ENCODE data around the gene PET117.
"Not testable (repeated sequence)": the region's sequence is repeated elsewhere in the genome, so short reads cannot be mapped to it uniquely, and the experiment has no call there.

The PET117 gene

DNA sequence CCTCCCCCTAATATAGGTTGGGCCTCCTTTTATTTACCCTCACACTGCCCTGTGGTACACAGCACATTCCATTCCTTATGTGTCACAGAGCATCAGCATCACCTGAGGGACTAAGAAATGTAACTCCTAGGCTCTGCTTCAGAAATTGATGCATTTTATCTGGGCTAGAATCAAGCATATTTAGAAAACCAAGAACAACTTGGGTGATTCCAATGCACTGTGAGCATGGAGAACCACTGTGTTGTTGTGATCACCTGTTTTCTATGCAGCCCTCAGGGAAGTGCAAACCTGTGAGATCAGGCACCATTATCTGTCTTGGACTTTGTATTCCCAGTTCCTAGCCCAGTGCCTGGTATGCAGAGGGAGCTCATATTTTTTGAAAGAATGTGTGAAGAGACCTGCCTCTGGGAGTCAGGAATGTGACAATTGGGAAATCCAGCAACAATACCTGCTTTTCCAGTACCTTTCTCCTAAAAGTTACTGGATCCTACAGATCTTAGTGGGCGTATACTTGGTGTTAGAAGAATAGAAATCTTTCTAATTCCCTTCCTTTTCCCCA lies 7.0 kb downstream of the PET117 start:
- in situ Hi-C loops (cut with HindIII; ENCODE audit: low pct_ligation_motif_present, low pct_unique_long_range_greater_than_20kb, low sequenced_read_pairs): no loop called here
- DNase-seq: no peak

DNA sequence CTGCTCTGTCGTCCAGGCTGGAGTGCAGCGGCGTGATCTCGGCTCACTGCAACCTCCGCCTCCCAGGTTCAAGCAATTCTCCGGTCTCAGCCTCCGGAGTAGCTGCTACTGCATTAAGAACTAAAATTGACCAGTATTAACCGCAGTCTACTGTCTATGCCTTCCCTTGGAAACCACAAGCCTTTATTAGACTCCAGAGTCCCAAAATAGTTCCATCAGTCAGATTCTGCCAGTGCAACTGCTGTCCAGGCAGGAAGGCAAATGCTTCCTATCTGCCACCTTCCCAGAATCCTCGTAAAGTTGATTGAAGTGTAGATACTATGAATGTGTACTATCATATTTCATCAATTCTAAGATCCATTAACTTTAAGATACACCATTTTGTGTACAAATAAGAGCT lies 16.7 kb downstream of the PET117 start:
- in situ Hi-C loops (cut with HindIII; ENCODE audit: low pct_ligation_motif_present, low pct_unique_long_range_greater_than_20kb, low sequenced_read_pairs): no loop called here
- no peak for DNase-seq

DNA sequence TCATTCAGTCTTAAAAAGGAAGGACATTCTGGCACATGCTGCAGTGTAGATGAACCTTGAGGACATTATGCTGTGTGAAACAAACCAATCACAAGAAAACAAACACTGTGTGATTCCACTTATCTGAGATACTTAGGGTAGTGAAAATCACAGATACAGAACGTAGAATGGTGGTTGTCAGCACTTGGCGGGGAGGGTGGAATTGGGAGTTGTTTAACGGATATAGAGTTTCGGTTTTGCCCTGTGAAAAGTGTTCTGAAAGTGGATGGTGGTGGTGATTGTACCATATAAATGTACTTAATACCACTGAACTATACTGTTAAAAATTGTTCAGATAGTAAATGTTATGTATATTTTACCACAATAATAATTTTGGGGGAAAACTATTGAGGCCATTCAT lies 18.4 kb downstream of the PET117 start:
- in situ Hi-C loops (cut with HindIII; ENCODE audit: low pct_ligation_motif_present, low pct_unique_long_range_greater_than_20kb, low sequenced_read_pairs): no loop called here
- DNase-seq: no peak

DNA sequence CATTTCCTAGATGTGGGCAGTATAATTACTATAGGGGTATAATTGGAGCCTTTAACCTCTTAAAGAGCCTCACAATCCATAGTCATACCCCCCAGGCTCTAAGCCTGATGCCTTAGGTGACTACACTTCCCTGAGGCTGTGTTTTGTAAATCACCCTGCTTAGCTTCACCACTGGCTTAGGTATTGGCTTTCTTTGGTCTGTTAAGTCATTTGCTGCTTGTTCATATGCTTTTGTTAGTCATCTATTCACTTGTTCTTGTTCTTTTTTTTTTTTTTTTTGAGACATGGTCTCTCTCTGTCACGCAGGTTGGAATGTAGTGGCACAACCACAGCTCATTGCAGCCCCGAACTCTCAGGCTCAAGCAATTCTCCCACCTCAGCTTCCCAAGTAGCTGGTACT lies 26.7 kb downstream of the PET117 start:
- in situ Hi-C loops (cut with HindIII; ENCODE audit: low pct_ligation_motif_present, low pct_unique_long_range_greater_than_20kb, low sequenced_read_pairs): no loop called here
- DNase-seq: no peak

DNA sequence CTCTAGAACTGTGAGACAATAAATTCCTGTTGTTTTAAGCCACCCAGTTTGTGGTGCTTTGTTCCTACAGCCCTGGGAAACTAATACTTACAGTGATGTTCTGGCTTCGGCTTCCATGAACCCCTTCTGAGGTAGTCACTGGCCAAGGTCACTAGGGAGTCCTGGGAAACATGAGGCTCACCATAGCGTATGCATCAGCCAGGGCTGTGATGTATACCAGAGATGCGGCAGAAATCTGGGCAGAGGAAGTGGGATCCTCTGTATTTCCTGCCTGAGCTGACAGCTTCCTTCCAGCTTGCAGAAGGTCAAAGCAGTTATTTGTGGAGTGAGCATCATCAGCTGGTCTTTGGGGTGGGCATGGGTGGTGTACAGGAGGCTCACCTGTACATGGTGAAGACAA lies 27.9 kb downstream of the PET117 start:
- in situ Hi-C loops (cut with HindIII; ENCODE audit: low pct_ligation_motif_present, low pct_unique_long_range_greater_than_20kb, low sequenced_read_pairs): no loop called here
- no peak for DNase-seq

DNA sequence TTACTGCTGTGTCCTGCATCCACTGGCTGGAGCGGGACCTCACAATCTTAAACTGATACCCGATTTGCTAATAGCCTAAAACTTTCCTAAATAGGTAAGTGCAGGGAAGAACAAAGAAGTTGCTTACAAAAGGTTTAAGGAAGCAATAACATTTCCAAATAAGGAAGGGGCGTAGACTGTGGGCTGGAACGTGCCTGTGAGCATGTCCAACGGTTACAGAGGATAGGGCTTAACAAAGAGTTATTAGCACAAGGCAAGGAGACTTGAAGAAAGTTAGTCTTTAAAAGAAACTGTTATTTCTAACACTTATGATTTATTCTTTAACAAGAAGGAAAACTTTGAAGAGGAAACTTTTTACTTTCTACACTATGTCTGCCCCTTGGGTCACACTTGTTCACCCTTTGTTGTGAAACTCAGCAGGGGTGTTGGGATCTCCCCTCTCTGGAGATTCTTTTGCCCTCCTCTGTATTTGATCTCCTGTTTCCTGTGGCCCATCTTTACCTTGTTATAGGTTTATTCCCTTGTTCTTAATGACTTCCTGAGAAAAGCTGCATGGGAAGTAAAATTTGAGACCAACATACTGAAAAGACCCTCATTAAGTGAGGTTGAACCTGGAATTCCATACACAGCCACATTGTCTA lies 28.7 kb downstream of the PET117 start:
- DNase-seq: no peak
- in situ Hi-C loops (cut with HindIII; ENCODE audit: low pct_ligation_motif_present, low pct_unique_long_range_greater_than_20kb, low sequenced_read_pairs): no loop called here

DNA sequence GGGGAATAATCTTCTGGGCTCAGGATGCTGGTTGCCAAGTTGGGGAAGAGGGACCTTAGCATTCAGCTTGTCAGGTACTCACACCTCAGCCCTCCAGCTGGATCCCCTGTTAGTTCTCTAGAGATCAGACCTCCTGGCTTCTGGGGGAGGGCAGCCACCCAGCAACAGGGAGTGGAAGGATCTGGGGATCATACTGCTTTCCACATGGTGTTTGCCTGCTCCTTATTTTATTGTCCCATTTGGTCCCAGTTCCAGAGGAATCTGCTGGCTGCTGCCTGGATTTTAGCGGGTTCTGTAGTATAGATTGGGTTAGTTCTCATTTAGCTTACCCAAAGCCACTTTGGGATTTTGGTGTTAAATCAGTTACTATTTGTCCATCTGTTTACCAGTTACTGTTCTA lies 29.3 kb downstream of the PET117 start:
- no peak for DNase-seq
- in situ Hi-C loops (cut with HindIII; ENCODE audit: low pct_ligation_motif_present, low pct_unique_long_range_greater_than_20kb, low sequenced_read_pairs): no loop called here

DNA sequence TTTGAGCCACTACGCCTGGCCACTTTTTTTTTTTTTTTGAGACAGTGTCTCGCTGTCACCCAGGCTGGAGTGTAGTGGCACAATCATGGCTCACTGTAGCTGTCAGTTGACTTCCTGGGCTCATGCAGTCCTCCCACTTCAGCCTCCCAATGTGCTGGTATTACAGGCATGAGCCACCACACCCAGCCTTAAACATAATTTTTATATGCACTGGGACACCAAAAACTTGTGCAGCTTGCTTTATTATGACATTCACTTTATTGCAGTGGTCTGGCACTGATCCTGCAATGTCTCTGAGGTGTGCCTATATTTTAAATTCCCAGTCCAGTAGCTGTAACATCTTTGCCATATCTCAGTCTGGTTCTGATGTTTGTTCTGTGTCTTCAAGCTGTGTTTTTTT lies 34.7 kb downstream of the PET117 start:
- no peak for DNase-seq
- in situ Hi-C loops (cut with HindIII; ENCODE audit: low pct_ligation_motif_present, low pct_unique_long_range_greater_than_20kb, low sequenced_read_pairs): no loop called here

DNA sequence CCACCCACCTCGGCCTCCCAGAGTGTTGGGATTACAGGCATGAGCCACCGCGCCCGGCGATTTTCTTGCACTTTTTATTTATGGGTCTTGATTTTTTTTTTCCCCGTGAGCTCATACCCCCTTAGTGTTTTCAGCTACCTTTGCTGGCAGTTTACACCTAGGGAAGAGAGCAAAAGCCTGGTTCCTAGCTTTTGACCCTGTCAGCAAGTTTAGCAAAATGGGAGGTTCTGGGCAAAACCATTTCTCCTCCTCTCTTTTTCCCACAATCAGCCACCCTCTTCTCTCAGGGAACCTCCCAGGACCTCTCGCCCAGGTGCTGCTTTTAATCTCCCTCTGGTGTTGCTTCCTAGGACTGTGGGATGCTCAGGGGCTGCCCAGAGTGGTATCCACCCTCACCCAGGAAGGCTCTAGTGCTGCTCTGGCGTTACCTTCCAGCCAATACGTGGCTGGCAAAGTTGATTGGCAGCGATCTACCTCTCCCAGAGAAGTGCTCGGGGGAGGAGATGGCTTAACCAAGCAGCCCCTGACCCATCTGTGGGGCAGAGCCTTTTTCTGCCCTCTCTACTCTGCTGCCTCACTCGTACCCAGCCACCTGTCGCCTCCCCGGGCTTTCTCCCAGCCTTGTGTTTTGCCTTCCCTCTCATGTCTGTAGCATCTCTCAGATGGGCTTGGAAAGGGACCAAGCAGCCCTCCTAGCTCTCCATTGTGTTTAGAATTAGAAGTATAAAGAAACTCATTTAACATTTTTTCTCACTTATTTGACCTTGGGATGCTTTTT lies 37.4 kb downstream of the PET117 start:
- DNase-seq: no peak
- in situ Hi-C loops (cut with HindIII; ENCODE audit: low pct_ligation_motif_present, low pct_unique_long_range_greater_than_20kb, low sequenced_read_pairs): no loop called here

DNA sequence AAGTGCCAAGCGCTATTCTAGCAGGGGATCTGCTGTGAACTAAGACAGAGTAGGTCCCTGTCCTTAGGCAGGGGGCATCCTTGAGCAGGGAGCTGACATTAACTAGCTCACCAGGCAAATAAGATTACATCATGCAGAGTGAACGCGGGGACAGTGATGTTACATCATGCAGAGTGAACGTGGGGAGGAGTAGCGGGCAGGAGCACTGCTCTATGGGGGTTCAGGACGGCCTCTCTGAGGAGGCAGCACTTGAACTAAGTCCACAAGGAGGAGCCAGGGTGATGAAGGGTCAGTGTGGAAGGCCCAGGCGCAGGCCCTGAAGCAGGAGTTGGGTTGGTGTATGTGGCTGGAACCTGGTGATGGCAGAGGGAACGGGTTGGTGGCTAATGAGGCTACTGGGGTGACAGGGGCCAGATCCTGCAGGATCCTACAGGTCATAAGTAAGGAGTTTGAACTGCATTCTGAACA lies 38.7 kb downstream of the PET117 start:
- in situ Hi-C loops (cut with HindIII; ENCODE audit: low pct_ligation_motif_present, low pct_unique_long_range_greater_than_20kb, low sequenced_read_pairs): no loop called here
- DNase-seq: no peak

DNA sequence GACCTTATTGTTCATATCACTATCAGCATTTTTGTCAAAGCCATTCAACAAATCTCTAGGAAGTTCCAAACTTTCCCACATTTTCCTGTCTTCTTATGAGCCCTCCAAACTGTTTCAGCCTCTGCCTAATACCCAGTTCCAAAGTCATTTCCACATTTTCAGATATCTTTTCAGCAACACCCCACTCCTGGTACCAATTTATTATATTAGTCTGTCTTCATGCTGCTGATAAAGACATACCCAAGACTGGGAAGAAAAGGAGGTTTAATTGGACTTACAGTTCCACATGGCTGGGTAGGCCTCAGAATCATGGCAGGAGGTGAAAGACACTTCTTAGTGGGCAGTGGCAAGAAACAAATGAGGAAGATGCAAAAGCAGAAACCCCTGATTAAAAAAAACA lies 42.7 kb downstream of the PET117 start:
- DNase-seq; in situ Hi-C loops (cut with HindIII; ENCODE audit: low pct_ligation_motif_present, low pct_unique_long_range_greater_than_20kb, low sequenced_read_pairs): not testable (repeated sequence)

DNA sequence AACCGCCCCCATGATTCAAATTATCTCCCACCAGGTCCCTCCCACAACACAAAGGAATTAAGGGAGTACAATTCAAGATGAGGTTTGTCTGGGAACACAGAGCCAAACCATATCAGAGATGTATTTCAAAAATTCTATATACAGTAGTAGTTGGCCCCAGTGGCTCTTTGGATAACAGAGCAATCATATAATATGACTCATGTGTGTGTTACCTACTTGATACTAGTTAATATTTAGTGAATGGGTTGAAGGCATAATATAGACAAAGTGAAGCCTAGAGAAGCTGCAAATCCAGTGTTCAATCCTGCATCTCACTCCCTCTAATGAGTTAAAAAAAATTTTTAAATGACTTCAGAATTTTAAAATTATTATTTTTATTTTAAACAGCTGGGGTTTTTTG lies 43.2 kb downstream of the PET117 start:
- DNase-seq: peak; percentile 22
- in situ Hi-C loops (cut with HindIII; ENCODE audit: low pct_ligation_motif_present, low pct_unique_long_range_greater_than_20kb, low sequenced_read_pairs): no loop called here

DNA sequence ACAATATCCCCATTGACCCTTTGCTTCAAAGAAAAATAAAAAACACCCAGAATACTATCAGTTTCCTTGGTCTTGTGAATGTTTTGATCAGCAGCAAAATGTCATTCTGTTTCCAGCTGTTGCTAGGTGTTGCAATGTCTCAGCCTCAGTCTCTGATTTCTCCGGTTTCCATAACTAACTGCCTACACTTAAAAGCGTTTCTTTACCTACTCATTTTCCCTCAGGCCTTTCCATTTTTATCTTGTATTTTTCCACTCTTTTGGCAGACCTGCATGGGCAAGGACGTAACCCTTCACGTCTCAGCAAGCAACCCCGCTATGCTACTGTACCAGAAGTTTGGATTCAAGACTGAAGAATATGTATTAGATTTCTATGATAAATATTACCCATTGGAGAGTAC lies 49.4 kb downstream of the PET117 start:
- no peak for DNase-seq
- in situ Hi-C loops (cut with HindIII; ENCODE audit: low pct_ligation_motif_present, low pct_unique_long_range_greater_than_20kb, low sequenced_read_pairs): no loop called here

DNA sequence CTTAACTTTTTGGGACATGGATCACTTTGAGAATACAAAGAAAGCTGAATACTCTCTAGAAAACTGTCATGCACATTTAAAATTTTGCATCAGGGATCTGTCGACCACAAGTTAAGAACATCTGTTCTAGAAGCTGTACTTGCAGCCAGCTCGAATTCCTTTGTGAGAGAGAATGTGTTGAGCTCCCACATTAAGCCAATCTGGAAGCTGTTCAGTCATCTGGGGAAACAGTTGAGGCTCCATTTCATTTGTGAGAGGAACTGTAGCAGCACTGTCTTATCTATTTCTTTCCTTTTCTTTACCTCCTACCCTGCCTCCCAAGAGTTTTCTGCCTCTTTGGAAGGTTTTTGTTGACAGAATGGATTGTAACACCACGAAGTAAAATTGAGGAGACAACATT lies 50.8 kb downstream of the PET117 start:
- DNase-seq: no peak
- in situ Hi-C loops (cut with HindIII; ENCODE audit: low pct_ligation_motif_present, low pct_unique_long_range_greater_than_20kb, low sequenced_read_pairs): no loop called here

DNA sequence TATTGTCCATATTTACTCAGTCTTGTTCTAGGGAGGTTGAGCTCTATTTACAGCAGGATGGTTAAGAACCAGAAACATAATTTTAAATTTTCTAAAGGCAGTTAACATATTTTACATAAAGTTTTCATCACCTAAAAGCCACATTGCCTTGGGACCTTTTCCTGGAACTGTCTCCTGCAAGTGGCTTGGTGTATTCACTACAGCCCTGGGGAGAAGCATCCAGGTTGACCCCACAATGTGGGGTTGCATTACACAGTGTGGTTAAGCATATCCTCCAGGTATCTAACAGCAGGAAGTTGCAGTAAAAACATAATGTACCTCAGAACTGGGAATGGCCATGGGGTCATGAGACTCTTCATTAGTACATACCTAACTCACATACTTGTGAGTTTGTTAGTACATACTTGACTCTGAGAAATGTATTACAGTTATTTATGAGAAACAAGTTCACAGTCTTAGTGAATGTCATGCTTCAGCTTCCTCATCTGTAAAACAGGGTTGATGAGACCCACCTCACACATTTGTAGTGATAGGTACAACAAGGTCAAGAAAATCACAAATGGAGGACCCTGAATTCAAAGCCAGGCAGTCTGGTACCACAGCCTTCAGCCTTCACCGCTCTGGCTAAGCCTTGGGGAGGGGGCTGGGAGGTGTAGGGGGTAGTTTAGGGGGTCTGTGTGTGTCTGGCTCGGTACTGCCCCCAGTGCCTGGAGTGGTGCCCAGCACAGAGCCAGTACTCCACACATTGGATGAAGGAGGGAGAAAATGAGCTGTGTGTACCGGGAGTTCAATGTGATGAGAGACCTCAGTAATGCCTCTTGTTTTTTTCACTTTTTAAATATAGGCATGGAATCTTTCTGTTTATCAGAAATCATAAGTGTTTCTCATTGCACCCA lies 52.9 kb downstream of the PET117 start:
- in situ Hi-C loops (cut with HindIII; ENCODE audit: low pct_ligation_motif_present, low pct_unique_long_range_greater_than_20kb, low sequenced_read_pairs): no loop called here

DNA sequence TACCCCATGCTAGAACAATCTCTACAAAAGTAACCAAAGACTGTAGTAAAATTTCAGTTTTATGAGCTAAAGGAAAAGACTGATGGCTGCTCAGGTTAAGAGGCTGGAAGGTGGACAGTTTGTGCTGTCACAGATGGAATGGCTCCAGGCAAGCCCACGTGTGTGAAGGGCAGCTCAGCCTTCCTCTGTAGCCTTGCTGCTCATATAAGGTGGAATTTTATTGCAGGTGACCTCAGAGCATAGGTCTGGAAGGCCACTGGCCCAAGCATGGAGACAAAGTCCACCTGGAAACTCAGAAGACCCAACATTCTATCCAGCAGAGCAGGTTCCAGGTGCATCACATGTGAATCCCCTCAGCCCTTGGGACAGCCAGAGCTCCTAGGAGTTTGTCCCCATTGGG lies 53.6 kb downstream of the PET117 start:
- in situ Hi-C loops (cut with HindIII; ENCODE audit: low pct_ligation_motif_present, low pct_unique_long_range_greater_than_20kb, low sequenced_read_pairs): no loop called here
- DNase-seq: no peak

More for the DNA sequence above, 52.9 kb downstream of the PET117 start:
- no peak for DNase-seq
